NT2/D1 (cell line): Measurements from ENCODE around the gene RAB3B.
"Not testable (repeated sequence)": the region's sequence is repeated elsewhere in the genome, so short reads cannot be mapped to it uniquely, and the experiment has no call there.

ENCODE experiments used
- DNase-seq: peaks from one replicate; pipeline ENCODE4 v3.0.0-alpha.2; 2011; ENCODE audit warnings: low read depth, low spot score
- H3K27me3 ChIP-seq: 2 replicates; pipeline ENCODE4 v1.6.0; 2011; ENCODE audit warnings: mild to moderate bottlenecking; ENCODE audit not compliant: insufficient read length, insufficient read depth
- H3K36me3 ChIP-seq: 2 replicates; pipeline ENCODE4 v1.6.1; 2011; ENCODE audit warnings: mild to moderate bottlenecking, low read length, mixed read lengths; ENCODE audit not compliant: insufficient read depth, insufficient read length
- H3K4me1 ChIP-seq: 2 replicates; pipeline ENCODE4 v1.5.1; 2011; ENCODE audit not compliant: insufficient read depth, insufficient read length
- H3K4me3 ChIP-seq: 2 replicates; pipeline ENCODE4 v1.5.1; 2011; ENCODE audit warnings: low read depth; ENCODE audit not compliant: insufficient read length
- H3K9ac ChIP-seq: 2 replicates; pipeline ENCODE4 v1.6.0; 2011; ENCODE audit warnings: low read depth; ENCODE audit not compliant: insufficient read length
- H3K9me3 ChIP-seq: 2 replicates; pipeline ENCODE4 v1.5.1; 2011; ENCODE audit warnings: mild to moderate bottlenecking, low read length; ENCODE audit not compliant: insufficient read depth
- SUZ12 ChIP-seq: IDR thresholded peaks from 2 replicates; pipeline ENCODE4 v1.6.1; 2011; ENCODE audit not compliant: insufficient read length, insufficient read depth; ENCODE audit errors: extremely low read depth
- YY1 ChIP-seq: IDR thresholded peaks from 2 replicates; pipeline ENCODE4 v1.6.1; 2011; ENCODE audit not compliant: insufficient read length, insufficient read depth
- ZNF274 ChIP-seq: IDR thresholded peaks from 2 replicates; pipeline ENCODE4 v1.6.1; 2011; ENCODE audit warnings: mild to moderate bottlenecking, low read depth, low read length

Gene RAB3B

GRCh38 chr1:51968632-51969031 lies 21.9 kb downstream of the RAB3B start:
- H3K27me3 ChIP-seq, result no peaks in the 10 kb centered on the region
- no peaks in the 10 kb centered on the region for H3K4me1 ChIP-seq
- H3K4me3 ChIP-seq, result no peak overlapping the region
- TF ChIP-seq ZNF274 (no peak), SUZ12 (no peak), YY1 (no peak)
- H3K36me3 ChIP-seq, result peaks cover 64% of the 10 kb centered on the region
- H3K9ac ChIP-seq, result no peak overlapping the region
- no peaks in the 10 kb centered on the region for H3K9me3 ChIP-seq
- DNase-seq, result no peak

- DNase-seq, H3K4me3 ChIP-seq, H3K9ac ChIP-seq, H3K9me3 ChIP-seq, H3K4me1 ChIP-seq, H3K27me3 ChIP-seq: not testable (repeated sequence)
- peaks cover 63% of the 10 kb centered on the region for H3K36me3 ChIP-seq
Measured at GRCh38 chr1:51967213-51967791, 23.2 kb downstream of the RAB3B start.

- Histone ChIP-seq H3K4me3 (no peak overlapping the region), H3K27me3 (no peaks in the 10 kb centered on the region), H3K9ac (no peak overlapping the region), H3K4me1 (no peaks in the 10 kb centered on the region), H3K9me3 (no peaks in the 10 kb centered on the region), H3K36me3 (peaks cover 61% of the 10 kb centered on the region)
- no peak for DNase-seq
- TF ChIP-seq YY1, result no peak
- no peak for TF ChIP-seq ZNF274
- TF ChIP-seq SUZ12, result no peak
Measured at GRCh38 chr1:51966559-51966958, 23.9 kb downstream of the RAB3B start.

- peaks cover 70% of the 10 kb centered on the region for H3K36me3 ChIP-seq
- H3K9me3 ChIP-seq, result no peaks in the 10 kb centered on the region
- no peaks in the 10 kb centered on the region for H3K27me3 ChIP-seq
- DNase-seq, result no peak
- H3K4me3 ChIP-seq, result no peak overlapping the region
- H3K9ac ChIP-seq, result no peak overlapping the region
- TF ChIP-seq YY1 (no peak), ZNF274 (no peak), SUZ12 (no peak)
- H3K4me1 ChIP-seq, result no peaks in the 10 kb centered on the region
Measured at GRCh38 chr1:51964309-51964696, 26.2 kb downstream of the RAB3B start.

GRCh38 chr1:51963592-51964308 lies 26.8 kb downstream of the RAB3B start:
- Histone ChIP-seq H3K9ac (no peak overlapping the region), H3K4me3 (no peak overlapping the region), H3K9me3 (no peaks in the 10 kb centered on the region), H3K36me3 (peaks cover 71% of the 10 kb centered on the region), H3K27me3 (no peaks in the 10 kb centered on the region), H3K4me1 (no peaks in the 10 kb centered on the region)
- DNase-seq, result no peak
- TF ChIP-seq YY1 (no peak), ZNF274 (no peak), SUZ12 (no peak)

- DNase-seq, result no peak
- H3K36me3 ChIP-seq, result peaks cover 74% of the 10 kb centered on the region
- TF ChIP-seq SUZ12 (no peak), ZNF274 (no peak), YY1 (no peak)
- no peak overlapping the region for H3K9ac ChIP-seq
- no peaks in the 10 kb centered on the region for H3K9me3 ChIP-seq
- no peaks in the 10 kb centered on the region for H3K27me3 ChIP-seq
- peaks cover under 1% of the 10 kb centered on the region for H3K4me1 ChIP-seq
- H3K4me3 ChIP-seq, result no peak overlapping the region
Measured at GRCh38 chr1:51962486-51963356, 27.8 kb downstream of the RAB3B start.

- H3K36me3 ChIP-seq, result peaks cover 74% of the 10 kb centered on the region
- DNase-seq, result no peak
- H3K4me1 ChIP-seq, result peaks cover 3% of the 10 kb centered on the region
- TF ChIP-seq SUZ12, result no peak
- TF ChIP-seq YY1, result no peak
- TF ChIP-seq ZNF274, result no peak
- no peaks in the 10 kb centered on the region for H3K9me3 ChIP-seq
- H3K9ac ChIP-seq, result no peak overlapping the region
- no peaks in the 10 kb centered on the region for H3K27me3 ChIP-seq
- H3K4me3 ChIP-seq, result no peak overlapping the region
Measured at GRCh38 chr1:51961954-51962353, 28.5 kb downstream of the RAB3B start.
